Central memory CD4-positive, alpha-beta T cell (primary cell): ENCODE data around the gene DYNC1I2.

Source experiments
- DNase-seq: peaks from one replicate; pipeline ENCODE4 v3.0.0; 2022
- total RNA-seq, 3 experiments: gene quantifications; one replicate each; lab custom pipeline; 2026; lab: John Stamatoyannopoulos, UW

DYNC1I2 gene
- total RNA-seq: 50.4 to 94.9 (median 88.5) reads per million in 3 experiments

DNA sequence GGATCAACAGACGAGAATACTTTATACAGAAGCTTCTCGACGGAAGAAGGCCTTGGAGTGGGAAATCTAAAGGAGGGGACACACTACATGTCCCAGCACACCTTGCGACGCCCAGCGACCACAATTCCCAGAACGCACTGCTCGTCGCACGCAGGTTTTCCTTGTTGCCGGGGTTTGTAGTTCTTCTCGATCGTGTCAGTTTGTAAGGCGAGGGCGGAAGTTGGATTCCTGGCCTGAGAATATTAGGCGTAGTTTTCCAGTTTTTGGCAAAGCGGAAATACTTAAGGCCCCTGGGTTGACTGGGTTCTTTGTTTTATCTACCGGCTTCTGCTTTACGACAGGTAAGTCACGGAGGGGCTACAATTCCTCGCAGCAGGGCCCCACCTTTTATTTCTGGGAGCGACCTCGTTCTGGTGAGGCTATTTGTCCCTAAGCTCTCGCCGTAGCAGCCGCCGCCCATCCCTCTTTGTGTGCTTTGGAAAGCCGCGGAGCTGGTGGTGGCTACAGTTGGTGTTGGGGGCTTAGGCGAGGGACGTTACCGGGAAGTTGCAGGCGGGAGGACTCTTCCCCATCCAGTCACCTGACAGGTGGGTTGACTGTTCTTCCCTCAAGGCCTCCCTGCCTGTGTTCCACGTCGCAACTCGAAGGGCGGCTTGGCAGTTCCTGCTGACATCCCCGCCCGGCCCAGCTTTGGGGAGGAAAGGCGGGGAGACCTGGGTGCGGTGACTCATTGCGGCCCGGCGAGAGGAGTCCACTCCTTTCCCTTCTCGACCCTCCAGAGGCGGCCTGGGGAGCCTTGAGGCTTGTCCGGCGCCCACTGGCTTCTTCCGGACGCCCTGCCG, at the start of gene DYNC1I2:
Gene DYNC1I2, plus strand, starts transcription at position 183 of the 842 bp plus-strand sequence. CDS start 2,687 bp downstream, outside the sequence.
- DNase-seq: peak; percentile 75

DNA sequence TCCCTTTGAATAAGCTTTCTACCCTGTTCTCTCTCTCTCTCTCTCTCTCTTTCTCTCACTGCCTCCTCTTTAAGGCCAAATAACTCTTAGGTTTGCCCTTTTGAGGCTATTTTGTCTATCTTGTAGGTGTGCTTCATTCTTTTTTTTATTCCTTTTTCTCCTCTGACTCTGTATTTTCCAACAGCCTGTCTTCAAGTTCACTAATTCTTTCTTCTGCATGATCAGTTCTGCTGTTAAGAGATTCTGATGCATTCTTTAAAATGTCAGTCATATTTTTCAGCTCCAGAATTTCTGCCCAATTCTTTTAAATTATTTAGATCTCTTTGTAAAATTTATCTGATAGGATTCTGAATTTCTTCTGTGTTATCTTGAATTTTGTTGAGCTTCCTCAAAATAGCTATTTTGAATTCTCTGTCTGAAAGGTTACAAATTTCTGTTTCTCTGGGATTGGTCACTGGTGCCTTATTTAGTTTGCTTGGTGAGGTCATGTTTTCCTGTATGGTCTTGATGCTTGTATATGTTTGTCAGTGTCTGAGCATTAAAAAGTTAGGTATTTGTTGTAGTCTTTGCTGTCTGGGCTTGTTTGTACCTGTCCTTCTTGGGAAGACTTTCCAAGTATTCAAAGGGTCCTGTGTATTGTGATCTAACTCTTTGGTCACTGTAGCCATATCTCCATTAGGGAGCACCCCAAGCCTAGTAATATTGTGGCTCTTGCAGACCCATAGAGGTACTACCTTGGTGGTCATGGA, 35.4 kb upstream of the DYNC1I2 start:
- no peak for DNase-seq

DNA sequence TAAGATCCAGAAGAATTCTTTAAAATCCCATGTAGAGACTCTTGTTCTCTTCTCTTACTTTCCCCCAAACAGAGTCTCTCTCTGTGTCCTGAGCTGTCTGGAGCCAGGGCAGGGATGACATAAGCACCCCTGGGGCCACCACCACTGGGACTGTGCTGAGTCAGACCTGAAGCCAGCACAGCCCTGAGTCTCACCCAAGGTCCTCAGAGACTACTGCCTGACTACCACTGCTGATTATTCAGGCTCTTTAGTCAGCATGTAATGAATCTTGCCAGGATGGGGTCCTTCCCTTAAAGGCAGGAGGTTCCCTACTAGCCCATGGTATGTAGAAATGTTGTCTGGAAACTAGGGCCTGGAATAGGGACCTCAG, 34.9 kb upstream of the DYNC1I2 start:
- no peak for DNase-seq

DNA sequence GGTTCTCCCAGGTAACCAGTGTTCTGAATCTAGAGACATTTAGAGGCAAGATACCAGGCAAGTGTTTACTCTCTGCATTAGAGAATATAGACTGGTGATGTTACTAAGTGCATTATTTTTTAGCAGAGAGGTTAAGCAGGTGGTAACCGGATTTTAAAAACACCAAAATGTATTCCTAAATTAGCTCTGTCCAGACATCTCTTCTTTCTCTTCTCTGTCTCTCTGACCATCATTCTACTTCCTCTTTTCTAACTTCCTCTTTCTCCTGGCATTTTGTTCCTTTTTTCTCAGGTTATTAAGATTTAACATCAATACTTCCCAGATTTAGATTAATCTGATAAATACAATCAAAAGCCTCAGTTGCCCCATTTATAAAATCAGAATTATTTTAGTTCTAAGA, 31.7 kb upstream of the DYNC1I2 start:
- no peak for DNase-seq

DNA sequence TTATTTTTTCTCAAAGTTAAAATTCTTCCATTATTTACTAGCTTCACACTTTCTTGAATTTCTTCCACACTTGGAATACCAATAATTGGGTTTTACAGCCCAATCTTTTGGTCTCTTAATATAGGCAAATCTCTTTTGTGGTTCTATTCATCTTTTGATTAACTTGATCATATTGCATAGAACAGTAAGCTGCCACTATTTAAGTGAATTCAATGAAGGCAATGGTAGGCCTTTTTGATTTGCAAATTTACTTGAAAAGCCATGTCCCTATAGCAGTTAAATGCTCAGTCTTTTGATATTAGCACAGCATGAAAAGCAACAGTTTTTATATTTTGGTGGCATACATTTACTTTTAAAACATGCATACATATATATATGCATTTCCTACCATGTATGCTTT, 20.2 kb upstream of the DYNC1I2 start:
- DNase-seq: no peak

DNA sequence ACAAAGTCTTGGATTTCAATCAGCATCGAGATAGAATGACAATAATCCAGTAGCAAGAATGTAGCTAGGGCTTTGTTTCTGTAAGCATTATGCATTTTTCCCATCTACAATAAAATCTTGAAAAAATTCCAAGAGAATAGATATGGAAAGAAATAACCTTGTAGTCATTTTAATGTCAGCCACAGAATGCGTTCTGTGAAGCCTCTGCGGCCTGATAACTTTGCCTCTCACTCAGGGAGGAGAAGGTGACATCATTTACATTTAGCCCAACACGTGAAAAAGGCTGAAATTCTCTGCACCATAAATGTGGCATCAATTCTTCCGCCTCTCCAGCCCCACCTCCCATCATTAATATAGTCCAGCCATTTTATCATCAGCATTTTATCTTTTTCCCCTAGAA, 19.1 kb upstream of the DYNC1I2 start:
- no peak for DNase-seq

DNA sequence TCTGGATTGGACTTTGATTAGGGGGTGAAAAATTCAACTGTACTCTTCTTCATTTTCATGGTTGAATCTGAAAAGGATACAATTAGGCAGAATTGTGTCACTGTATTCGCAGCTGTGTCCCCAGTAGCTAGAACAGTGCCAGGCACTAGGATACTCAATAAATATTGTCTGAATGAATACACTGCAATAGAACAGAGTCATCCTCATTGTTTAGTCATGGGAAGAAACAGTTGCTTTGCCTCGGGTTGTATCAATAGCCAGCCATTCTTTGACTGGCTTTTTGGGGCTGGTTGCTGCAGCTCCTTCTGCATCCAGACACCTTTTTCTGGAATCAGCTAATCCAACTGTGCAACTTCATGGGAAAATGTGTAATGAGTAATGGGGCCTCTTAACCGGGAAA, 18.1 kb upstream of the DYNC1I2 start:
- no peak for DNase-seq

DNA sequence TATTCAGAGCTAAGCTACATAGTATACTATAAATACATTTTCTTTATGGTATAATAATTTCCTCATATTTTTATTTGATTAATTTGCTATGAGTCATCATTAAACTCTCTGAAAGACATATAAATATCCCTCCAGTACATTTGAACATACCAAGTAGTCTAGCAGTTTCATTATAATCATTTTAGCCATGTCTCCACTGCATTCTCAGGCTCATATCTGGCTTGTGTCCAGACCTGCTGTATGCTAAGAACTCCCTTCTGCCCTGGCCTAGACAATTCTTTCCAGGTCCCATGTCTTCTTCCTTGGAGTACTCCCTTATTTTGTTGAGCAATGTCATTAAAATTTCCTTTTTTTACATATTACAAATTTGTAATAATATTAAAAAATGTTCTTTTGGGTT, 16.6 kb upstream of the DYNC1I2 start:
- DNase-seq: no peak

DNA sequence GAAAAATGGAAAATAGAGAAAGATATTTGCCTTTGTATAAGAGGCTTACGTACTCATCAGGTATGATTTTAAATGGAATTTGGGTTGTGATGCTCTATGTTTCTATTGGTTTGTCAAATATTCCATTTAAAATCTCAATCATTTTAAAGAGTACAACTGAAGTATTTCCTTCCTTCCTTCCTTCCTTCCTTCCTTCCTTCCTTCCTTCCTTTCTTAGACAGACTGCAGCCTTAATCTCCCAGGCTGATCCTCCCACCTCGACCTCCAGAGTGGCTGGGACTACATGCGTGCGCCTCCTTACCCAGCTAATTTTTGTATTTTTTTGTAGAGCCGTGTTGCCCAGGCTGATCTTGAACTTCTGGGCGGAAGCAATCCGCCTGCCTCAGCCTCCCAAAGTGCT, 15.4 kb upstream of the DYNC1I2 start:
- DNase-seq: no peak

DNA sequence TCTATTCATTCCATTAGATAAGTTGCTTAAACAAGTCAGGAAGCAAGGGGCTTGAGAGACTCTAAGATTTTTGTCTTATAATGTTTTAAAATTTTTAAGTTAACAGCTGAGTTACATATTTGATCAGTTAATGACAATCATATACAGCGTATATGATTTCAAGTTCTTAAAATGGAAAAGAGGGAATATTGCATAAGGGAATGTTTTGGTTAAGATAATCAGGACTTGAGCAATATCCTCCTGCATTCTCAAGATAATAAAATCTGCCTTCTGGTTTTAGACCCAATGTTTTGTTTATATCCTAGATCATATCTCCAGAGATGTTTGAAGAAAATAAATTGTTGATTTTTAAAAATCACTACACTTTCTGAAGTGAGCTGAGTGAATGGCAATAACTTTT, 13.4 kb upstream of the DYNC1I2 start:
- DNase-seq: no peak

DNA sequence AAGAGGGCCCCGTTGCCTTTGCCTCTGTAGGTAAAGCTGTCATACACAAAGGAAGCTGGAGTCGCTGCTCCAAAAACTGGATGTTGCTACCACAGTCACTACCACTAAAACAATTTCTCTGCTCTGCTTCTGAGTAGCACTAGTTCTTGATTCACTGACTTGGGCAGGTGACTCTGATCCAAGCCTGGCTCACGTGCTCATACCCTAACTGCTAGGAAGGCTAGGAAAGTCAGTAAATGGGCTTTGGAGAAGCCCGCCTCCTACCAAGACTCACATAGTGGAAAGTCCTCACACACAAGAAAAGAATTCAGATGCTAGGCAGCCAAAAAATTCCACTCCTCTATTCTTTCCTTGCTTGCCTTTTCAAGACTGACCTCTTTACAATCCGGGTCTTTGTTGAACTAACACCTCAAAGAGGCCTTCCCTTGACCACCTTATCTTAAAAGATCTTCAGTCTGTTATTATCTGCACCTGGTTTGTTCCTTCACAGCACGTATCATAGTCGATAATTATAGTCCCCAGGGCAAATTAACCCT, 11.4 kb upstream of the DYNC1I2 start:
- no peak for DNase-seq

DNA sequence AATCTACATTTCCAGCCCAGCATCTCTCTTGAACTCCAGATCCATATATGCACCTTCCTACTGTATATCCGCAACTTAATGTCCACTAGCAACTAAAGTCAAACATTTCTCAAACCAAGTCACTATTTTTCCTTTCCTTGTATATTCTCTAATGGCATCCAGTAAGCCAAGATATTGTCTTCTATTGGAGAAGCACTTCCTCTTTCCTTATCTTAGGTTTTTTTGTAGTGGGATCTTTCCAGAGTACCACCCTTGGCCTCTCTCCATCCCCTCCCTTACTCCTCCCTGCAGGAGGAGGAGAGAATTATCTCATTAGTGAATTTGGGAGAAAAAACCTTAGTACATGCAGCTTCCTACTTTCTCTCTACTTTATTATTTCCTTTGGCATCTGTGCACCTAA, 8.7 kb upstream of the DYNC1I2 start:
- DNase-seq: no peak

DNA sequence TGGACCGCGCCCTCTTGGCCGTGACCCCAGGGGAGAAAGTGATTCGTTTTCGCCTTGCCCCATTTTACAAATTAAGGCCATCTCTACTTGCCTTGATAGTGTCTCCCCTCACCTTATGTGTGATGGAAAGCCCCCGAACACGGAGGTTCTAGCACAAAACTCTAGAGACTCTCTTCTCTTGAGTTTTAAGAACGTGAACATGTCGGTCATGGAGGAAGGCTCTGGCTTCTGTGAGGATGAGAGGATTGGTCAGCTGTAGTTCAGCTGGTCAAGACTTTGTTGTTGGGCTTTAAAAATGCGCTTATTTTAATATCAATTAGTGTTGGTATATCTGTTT, 828 bp downstream of the DYNC1I2 start:
- no peak for DNase-seq

DNA sequence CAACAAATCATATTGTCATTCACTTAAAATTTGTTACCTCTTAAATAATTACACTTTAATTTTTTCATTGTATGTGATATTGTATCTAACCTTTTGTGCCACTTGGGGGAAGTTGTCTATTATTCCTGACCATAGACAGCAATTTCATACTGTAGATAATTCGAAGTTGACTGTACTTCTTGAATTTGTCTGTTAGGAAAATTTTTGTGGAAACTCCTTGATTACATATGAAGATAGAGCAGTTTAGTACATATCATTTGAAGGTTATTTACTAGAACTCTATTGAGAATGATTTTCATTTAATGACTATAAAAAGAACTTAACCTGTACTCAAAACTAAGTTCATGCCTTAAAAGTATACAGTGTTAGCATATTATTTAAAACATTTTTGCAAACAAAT, 5.1 kb downstream of the DYNC1I2 start:
- no peak for DNase-seq

DNA sequence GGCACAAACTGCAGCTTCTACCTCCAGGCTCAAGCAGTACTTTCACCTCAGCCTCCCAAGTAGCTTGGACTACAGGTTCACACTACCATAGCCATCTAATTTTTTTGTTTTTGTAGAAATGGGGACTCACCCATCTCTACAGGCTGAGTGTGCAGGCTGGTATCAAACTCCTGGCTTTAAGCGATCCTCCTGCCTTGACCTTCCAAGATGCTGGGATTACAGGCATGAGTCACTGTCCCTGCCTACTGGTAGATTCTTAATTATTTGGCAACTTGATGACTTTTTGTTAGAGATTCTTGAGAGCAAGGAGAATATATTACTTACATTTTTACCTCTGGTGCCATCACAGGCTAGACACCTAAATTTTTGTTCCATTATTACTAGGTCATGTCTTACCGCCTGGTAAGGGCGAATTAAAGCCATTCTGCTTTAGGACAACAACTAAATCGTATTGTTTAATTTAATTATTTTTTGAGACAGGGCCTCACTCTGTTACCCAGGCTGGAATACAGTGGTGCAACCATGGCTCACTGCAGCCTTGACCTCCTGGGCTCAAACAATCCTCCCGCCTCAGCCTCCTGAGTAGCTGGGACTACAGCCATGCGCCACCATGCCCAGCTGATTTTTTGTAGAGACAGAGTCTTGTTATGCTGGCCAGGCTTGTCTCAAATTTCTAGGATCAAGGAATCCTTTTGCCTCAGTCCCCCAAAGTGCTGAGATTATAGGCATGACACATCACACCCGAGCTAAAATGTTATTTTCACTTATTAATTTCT, 15.7 kb downstream of the DYNC1I2 start:
- DNase-seq: no peak

DNA sequence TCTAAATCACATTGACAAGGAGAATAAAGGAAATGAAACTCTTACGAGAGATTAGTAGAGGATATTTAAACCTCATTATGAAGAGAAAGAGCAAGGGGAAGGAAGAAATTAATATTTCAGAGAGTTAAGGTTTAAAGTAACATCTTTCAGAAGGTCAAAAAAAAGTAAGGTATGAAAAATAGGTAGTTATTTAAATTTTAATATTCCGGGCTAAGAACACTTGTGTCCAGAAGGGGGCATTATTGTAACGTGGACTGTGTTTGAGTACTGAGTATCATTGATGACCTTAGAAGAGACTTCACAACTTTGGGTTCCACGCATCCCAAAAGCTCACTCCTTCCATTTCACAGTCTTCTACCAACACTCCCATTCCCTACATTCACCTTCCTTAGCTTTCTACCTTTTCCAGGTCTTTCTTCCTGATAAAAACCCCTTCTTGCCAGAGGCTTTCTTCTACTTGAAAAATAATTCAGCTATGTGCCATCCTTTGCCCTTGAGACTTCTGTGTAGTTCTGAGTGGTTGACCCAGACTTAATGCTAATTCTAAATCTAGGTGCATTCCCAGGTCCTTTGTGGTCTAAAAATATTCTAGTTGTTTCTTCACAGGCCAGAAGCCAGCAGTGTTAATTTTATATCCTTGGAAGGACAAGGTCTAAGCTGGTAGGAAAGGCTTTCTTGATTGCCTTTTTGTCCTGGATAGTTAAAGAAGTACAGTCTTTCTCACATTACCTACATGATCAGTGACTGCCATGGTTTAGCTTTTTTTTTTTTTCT, 16.5 kb downstream of the DYNC1I2 start:
- no peak for DNase-seq

DNA sequence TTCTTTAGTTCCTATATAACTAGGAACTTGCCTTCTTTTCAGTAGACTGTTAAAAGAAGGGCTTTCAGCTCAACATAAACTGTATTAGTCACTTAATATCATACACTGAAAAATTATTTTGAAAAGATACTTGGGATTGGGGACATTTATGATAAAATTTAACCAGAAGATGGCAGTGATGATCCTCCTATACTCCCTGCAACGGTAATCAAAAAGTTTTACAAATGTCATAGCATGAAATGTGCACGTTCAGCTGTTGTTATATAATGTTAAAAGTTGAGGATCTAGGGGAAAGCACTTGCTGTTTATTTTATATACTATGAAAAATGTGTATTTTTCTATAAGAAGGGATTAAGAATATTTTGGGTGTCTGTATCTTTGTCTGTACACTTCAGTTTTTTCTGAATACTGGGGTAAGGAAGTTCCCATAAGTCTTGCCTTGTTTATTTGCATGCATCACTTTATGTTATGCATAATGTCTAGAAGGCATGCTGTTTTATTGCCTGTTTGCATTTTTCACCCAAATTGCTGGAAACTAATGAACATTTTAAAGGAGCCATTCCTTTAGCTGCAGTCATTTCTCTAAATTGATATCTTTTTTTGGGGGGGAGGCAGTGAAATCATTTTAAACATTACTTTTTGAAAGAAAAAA, 19.0 kb downstream of the DYNC1I2 start:
- no peak for DNase-seq

DNA sequence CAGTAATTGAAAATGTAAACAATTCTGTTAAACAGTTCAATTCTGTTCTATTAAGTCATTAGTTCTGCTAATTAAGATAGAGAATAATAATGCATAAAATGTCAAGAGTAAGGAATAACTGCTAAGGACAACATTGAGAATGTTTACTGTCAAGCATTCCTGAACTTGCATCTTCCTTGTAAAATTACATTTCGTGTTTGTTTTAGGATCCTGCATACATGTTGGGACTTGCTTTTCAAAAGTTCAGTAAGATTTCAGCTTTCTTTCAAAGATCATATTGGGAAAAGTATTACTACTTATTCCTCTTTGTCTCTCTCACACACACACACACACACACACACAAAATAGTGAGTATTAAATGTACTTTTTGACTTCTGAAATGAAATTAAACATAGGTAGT, 20.5 kb downstream of the DYNC1I2 start:
- no peak for DNase-seq

DNA sequence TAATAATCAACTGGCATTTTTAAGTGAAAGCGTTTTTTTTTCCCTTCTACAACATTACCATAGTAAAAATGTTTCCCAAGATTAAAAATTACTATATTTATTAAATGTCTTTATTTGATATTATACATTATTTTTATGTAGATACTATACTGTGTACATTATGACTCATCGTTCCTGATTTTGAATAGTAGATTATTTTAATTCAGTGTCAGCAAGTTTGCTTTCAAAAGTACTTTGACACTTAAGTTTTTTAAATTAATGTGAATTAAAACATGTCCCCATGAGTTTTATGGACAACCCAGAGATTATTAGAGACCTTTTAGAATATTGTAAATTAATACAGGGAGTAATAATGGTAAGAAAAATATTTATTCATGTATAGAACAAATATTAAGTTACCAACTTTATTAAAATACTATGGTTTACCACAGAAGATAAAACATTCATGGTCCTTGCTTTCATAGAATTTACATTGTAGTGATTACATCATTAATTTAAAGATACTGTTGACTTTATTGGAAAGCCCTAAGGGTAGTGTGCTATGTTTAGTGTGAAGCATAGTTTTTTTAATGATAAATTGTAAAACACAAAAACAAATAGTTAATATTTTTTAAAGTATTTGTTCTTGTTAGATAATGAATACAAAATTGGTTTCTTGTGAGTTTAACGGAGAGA, 21.9 kb downstream of the DYNC1I2 start:
- DNase-seq: no peak

DNA sequence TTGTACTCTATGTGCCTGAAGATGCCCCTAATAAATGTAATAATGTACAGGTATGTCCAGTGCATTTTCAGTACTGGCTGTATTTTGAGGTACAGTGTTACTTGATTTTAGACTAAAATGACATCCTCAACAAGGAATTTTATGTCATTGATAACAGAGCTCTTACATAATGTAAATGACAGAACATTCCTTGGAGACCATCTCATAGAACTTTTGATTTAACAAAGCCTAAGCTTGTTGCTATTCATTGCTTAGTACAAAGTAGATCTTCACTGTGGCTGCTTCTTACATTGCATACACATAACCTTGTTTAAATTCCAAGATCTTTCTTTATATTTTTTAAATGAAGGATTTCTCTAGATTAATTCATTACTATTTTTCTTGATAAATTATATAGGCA, 24.1 kb downstream of the DYNC1I2 start:
- no peak for DNase-seq

DNA sequence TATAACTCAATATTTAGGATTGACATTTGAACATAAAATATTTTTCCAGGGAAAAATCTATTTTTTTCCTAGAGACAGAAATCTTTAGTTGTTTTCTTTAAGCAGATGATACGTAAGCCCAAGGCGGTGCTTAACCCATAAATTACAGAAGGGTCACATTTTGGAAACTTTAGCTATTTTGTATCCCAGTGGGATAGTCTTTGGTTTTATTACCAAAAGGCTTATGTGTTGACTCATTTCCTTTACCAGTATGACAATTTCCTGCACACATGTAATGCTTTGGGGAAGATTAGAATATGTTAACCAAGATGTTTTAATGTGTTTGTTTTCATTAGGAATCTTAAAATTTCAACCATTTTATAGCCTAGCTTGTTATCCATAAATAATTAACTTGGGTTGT, 24.8 kb downstream of the DYNC1I2 start:
- DNase-seq: no peak
